GM18909 (cell line): ENCODE measurements around the gene USP34.

ENCODE experiments used
- ATAC-seq: cut with Tn5 transposase; IDR thresholded peaks from one replicate; pipeline ENCODE4 v1.9.1; 2021; ENCODE audit warnings: mild to moderate bottlenecking; ENCODE audit not compliant: unreplicated experiment, poor library complexity

USP34 gene

GRCh38 chr2:61327173-61327572 lies 143.7 kb downstream of the USP34 start:
- ATAC-seq = no peak

GRCh38 chr2:61326423-61326822 lies 144.5 kb downstream of the USP34 start:
- no peak for ATAC-seq

- no peak for ATAC-seq
Measured at GRCh38 chr2:61320181-61320580, 150.7 kb downstream of the USP34 start.

DNA sequence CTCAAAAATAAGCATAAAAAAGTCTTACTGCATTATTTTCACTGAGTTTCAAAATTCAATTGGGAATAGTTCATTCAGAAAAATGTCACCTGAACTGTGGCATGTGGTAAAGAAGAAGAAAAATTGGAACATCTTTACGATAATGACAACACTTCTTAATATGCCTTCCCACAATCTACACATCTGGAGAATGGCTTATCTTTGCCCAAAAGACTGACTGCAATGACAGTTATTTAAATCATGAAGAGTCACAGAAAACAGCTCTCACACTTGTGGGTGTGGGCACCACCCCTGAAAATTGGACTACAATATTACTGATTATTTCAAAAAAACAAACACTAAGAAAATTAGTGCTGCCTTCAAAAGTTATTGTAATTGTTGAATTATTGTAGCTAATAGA lies 152.3 kb downstream of the USP34 start:
- no peak for ATAC-seq

DNA sequence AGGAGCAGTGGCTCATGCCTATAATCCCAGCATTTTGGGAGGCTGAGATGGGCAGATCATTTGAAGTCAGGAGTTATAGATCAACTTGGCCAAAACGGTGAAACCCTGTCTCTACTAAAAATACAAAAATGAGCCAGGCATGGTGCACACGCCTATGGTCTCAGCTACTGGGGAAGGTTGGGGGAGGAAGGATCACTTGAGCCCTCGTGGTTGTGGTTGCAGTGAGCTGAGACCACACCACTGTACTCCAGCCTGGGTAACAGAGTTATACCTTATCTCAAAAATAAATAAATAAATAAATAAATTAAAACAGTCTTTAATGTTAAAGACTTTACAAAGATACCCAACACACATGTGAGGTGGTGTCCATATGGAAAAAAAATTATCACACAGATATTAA lies 174.9 kb downstream of the USP34 start:
- no peak for ATAC-seq

GRCh38 chr2:61291851-61292575 lies 178.9 kb downstream of the USP34 start:
- no peak for ATAC-seq

DNA sequence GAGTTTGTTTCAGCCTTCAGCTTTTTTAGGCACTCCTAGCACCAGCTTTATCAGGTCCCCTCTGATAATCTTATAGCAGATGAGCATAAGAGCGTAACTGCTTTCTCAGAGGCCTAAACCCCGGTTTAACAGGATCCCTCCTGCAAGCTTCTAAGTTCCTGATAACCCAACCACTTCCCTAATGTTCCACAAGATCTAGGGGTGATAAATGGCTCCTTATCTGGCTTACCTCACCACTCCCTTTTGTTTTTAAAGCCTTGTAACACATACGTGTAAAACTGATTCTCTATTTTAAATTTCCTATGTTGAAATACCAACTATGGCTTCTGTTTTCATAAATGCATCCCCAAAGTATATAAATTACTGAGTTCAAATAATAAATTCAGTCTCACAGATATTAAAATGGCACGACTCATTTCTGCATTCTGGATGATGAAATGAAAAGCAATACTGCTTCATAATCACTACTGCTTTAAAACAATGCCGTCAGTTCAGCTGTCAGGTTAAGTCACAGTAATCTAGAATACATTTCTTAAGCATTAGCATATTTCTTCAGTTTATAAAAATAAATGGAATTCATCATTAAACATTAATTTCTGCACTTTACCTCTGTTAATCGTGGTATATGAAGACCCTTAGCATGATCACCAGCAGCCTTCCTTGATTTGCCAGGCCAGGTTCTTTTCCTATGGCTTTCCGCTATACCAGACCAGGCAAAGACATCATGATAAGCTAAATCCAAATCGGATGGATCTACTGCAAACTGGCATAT lies 182.6 kb downstream of the USP34 start:
- ATAC-seq = no peak

- no peak for ATAC-seq
Measured at GRCh38 chr2:61287254-61287653, 183.6 kb downstream of the USP34 start.

- ATAC-seq = no peak
Measured at GRCh38 chr2:61283443-61284160, 187.3 kb downstream of the USP34 start.

- ATAC-seq = no peak
Measured at GRCh38 chr2:61282104-61282590, 188.7 kb downstream of the USP34 start.

GRCh38 chr2:61281321-61281720 lies 189.6 kb downstream of the USP34 start:
- no peak for ATAC-seq

GRCh38 chr2:61277756-61278155 lies 193.1 kb downstream of the USP34 start:
- ATAC-seq = no peak

DNA sequence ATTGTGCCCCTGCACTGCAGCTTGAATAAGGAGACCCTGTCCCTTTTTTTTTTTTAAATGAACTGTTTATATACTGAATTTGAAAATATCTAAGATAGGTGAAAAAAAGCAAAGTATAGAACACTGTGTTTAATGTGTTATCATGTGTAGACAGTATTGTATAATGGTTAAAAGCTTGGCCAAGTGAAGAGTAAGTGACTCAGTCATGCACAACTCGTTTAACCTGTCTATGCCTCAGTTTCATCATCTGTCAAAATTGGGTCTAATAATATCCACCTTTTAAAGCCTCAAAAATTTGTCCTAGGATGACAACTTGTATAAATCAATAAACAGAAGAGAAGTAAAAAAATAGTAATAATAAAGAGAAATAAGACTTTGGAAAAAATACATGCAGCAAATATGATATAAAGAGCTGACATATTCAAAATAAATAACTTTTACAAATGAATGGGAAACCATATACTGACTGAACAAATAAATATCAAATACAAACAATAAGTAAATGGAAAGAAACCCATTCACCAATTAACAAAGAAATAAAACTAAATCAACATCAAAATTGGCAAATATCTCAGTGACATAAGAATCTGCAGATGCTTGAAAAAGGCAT lies 195.2 kb downstream of the USP34 start:
- ATAC-seq = no peak

DNA sequence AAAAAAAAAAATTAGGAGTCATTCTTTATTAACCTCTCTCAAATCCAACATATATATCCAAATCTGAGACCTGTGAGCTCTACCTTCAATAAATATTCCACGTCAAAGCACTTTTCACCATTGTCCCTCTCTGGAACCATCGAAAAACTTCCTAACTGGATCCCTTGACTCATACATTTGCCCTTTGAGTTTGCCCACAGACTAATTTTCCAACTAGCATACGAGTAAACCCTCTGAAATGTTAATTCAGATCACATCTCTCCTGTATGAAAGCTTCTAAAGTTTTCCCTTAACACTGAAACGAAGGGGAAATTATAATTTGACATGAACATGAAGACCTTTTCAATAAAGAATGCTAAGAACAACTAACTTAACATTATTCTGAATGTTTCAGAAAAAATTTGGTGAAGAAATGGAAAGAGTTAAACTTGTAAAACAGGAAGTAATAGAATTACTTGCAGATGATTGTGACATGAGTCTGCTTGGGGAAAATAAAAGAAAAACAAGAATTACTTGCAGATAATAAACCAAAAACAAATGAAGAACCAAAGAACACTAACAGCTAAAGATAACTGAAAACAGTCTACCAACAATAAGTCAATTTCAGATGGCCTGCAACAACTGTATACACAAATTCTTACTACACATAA lies 198.3 kb downstream of the USP34 start:
- no peak for ATAC-seq

- no peak for ATAC-seq
Measured at GRCh38 chr2:61268249-61268648, 202.6 kb downstream of the USP34 start.

DNA sequence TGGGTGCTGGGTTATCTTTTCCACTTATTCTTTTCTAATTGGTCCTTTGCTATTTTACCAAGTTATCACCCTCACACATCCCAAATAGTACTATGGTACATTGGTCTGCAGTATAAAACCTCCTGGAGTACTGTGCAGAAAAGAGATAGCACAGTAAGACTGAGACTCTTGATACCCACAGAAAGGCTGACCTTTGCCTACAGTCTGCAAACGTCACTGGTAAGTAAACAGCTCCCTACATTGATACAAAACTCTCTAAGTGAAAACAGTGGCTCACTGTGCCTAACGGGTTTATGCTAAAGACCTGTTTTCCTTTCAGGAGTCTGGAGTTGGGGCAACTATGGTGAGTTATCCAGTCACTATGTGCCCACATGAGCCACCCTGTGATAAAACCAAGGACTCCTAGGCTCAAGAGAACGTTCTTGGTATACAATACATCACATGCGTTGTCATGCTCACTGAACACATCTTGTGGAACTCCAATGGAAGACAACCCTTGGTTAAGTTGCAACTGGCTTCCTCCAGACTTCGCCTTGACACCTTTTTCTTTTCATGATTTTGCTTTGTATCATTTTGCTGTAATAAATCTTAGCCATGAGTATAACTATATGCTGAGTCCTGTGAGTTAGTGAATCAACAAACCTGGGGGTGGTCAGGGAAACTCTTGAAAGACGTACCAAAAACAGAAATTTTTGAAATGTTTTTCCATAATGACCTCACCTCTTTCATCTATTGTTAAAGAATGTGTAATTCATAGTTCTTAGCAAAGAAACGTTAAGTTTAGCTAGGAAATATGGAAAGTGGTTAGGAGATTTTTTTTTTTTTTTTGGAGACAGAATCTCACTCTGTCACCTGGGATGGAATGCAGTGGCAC lies 204.0 kb downstream of the USP34 start:
- ATAC-seq = no peak

DNA sequence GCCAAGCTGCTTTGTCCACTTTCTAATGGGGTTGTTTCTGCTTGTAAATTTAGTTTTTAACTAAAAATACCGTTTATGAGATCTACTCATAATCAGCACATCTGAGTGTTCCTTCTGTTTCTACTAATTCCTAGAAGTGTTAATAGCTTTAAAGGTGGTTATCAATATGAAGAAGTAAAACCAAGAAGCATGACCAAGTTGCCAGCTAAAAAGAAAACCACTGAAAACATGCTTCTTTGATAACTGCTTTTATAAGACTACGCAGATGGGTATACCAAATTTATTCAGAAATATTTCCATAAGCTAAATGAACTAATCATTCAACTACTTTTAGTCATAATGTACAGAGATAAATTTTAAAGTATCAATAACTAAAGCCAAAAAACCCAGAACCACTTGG lies 207.1 kb downstream of the USP34 start:
- no peak for ATAC-seq

- ATAC-seq = no peak
Measured at GRCh38 chr2:61262699-61263098, 208.2 kb downstream of the USP34 start.

- ATAC-seq = no peak
Measured at GRCh38 chr2:61257446-61257845, 213.4 kb downstream of the USP34 start.
